Iris pigment epithelial cell (primary cell): Measurements from ENCODE around the gene UBA7.
"Not testable (repeated sequence)": the region's sequence is repeated elsewhere in the genome, so short reads cannot be mapped to it uniquely, and the experiment has no call there.

Experiments used
- DNase-seq: peaks from one replicate; pipeline ENCODE4 v3.0.0-alpha.2; 2011; ENCODE audit warnings: low read depth

Gene UBA7

GRCh38 chr3:49813497-49814174 lies at the start of gene UBA7:
Gene UBA7 (minus strand): TSS chr3:49813953. CDS start chr3:49813787, 166 bp downstream.
- DNase-seq = peak; percentile 75

GRCh38 chr3:49859576-49860305 lies 46.0 kb upstream of the UBA7 start:
- DNase-seq = no peak

- peak; percentile 89 for DNase-seq
These were observed 42.6 kb upstream of the UBA7 start, which contains the start of gene TRAIP for GRCh38 chr3:49856181-49857005. Gene TRAIP (minus strand): TSS chr3:49856564. CDS start chr3:49856453, 111 bp downstream.

- DNase-seq = no peak
These were observed 41.9 kb upstream of the UBA7 start for GRCh38 chr3:49855662-49856061.

- DNase-seq = no peak
These were observed 31.9 kb upstream of the UBA7 start for GRCh38 chr3:49845694-49846093.

- DNase-seq = no peak
These were observed 30.9 kb upstream of the UBA7 start for GRCh38 chr3:49844464-49845183.

GRCh38 chr3:49842843-49843517 lies 29.2 kb upstream of the UBA7 start:
- DNase-seq = no peak

GRCh38 chr3:49841806-49842205 lies 28.1 kb upstream of the UBA7 start:
- no peak for DNase-seq

- DNase-seq = peak; percentile 12
These were observed 27.5 kb upstream of the UBA7 start for GRCh38 chr3:49841126-49841696.

GRCh38 chr3:49840388-49840787 lies 26.6 kb upstream of the UBA7 start:
- DNase-seq = no peak

- peak; percentile 71 for DNase-seq
These were observed 25.5 kb upstream of the UBA7 start for GRCh38 chr3:49839193-49839809.

GRCh38 chr3:49831341-49831740 lies 17.6 kb upstream of the UBA7 start:
- no peak for DNase-seq

GRCh38 chr3:49826016-49826415 lies 12.3 kb upstream of the UBA7 start:
- DNase-seq = no peak

GRCh38 chr3:49823131-49823530 lies 9.4 kb upstream of the UBA7 start:
- DNase-seq = not testable (repeated sequence)

GRCh38 chr3:49812916-49813496 lies 747 bp downstream of the UBA7 start:
- DNase-seq = no peak

GRCh38 chr3:49807431-49808114 lies 6.2 kb downstream of the UBA7 start:
- DNase-seq = no peak

GRCh38 chr3:49806850-49807249 lies 6.9 kb downstream of the UBA7 start:
- no peak for DNase-seq

GRCh38 chr3:49805897-49806701 lies 7.7 kb downstream of the UBA7 start:
- no peak for DNase-seq

GRCh38 chr3:49805367-49805782 lies 8.4 kb downstream of the UBA7 start:
- DNase-seq = no peak
